RWPE2 (cell line): ENCODE data around the gene NPHP4.

Experiments used
- ATAC-seq: fragments of 200-7000 bp; cut with Tn5 transposase; 3 replicates; pipeline ENCODE4 v1.9.1; 2021; ENCODE audit warnings: low read depth
- DNase-seq: peaks from one replicate; pipeline ENCODE4 v3.0.0-alpha.2; 2020; ENCODE audit warnings: low spot score
- H3K27ac ChIP-seq: fragments of 450-650 bp; 2 replicates; pipeline ENCODE4 v1.5.1; 2017; ENCODE audit warnings: mild to moderate bottlenecking; ENCODE audit not compliant: poor library complexity, severe bottlenecking
- H3K27me3 ChIP-seq: fragments of 250-450 bp; sonication (Bioruptor Pico); 2 replicates; pipeline ENCODE4 v1.5.1; 2021; ENCODE audit warnings: mild to moderate bottlenecking, moderate library complexity; ENCODE audit not compliant: insufficient read depth, poor library complexity, severe bottlenecking
- H3K36me3 ChIP-seq: fragments of 250-450 bp; sonication (Bioruptor Pico); 2 replicates; pipeline ENCODE4 v1.5.1; 2020; ENCODE audit warnings: low read depth, mild to moderate bottlenecking, moderate library complexity
- H3K4me1 ChIP-seq: fragments of 250-450 bp; sonication (Bioruptor Pico); 2 replicates; pipeline ENCODE4 v1.5.1; 2021; ENCODE audit warnings: mild to moderate bottlenecking, moderate library complexity; ENCODE audit not compliant: insufficient read depth, poor library complexity, severe bottlenecking
- H3K4me3 ChIP-seq: fragments of 250-450 bp; sonication (Bioruptor Pico); 2 replicates; pipeline ENCODE4 v1.5.1; 2021; ENCODE audit warnings: mild to moderate bottlenecking, moderate library complexity; ENCODE audit not compliant: severe bottlenecking
- H3K9me3 ChIP-seq: fragments of 250-450 bp; sonication (Bioruptor Pico); 2 replicates; pipeline ENCODE4 v1.5.1; 2021; ENCODE audit warnings: mild to moderate bottlenecking, moderate library complexity; ENCODE audit not compliant: severe bottlenecking
- TF ChIP-seq, protein P1 (sequence below): fragments of 450-650 bp; IDR thresholded peaks from one replicate; pipeline ENCODE4 v1.5.1; 2017; ENCODE audit warnings: mild to moderate bottlenecking, moderate library complexity; ENCODE audit not compliant: poor library complexity, severe bottlenecking

NPHP4 gene

GRCh38 chr1:5883129-5884048, 108.8 kb downstream of the NPHP4 start:
- no peak for DNase-seq
- H3K4me3 ChIP-seq, result no peak overlapping the region
- no peaks in the 10 kb centered on the region for H3K9me3 ChIP-seq
- TF ChIP-seq, protein P1, sequence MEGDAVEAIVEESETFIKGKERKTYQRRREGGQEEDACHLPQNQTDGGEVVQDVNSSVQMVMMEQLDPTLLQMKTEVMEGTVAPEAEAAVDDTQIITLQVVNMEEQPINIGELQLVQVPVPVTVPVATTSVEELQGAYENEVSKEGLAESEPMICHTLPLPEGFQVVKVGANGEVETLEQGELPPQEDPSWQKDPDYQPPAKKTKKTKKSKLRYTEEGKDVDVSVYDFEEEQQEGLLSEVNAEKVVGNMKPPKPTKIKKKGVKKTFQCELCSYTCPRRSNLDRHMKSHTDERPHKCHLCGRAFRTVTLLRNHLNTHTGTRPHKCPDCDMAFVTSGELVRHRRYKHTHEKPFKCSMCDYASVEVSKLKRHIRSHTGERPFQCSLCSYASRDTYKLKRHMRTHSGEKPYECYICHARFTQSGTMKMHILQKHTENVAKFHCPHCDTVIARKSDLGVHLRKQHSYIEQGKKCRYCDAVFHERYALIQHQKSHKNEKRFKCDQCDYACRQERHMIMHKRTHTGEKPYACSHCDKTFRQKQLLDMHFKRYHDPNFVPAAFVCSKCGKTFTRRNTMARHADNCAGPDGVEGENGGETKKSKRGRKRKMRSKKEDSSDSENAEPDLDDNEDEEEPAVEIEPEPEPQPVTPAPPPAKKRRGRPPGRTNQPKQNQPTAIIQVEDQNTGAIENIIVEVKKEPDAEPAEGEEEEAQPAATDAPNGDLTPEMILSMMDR, result no peak
- no peaks in the 10 kb centered on the region for H3K27me3 ChIP-seq
- H3K27ac ChIP-seq, result no peak overlapping the region
- no peaks in the 10 kb centered on the region for H3K36me3 ChIP-seq
- ATAC-seq, result no peak
- no peaks in the 10 kb centered on the region for H3K4me1 ChIP-seq

DNA sequence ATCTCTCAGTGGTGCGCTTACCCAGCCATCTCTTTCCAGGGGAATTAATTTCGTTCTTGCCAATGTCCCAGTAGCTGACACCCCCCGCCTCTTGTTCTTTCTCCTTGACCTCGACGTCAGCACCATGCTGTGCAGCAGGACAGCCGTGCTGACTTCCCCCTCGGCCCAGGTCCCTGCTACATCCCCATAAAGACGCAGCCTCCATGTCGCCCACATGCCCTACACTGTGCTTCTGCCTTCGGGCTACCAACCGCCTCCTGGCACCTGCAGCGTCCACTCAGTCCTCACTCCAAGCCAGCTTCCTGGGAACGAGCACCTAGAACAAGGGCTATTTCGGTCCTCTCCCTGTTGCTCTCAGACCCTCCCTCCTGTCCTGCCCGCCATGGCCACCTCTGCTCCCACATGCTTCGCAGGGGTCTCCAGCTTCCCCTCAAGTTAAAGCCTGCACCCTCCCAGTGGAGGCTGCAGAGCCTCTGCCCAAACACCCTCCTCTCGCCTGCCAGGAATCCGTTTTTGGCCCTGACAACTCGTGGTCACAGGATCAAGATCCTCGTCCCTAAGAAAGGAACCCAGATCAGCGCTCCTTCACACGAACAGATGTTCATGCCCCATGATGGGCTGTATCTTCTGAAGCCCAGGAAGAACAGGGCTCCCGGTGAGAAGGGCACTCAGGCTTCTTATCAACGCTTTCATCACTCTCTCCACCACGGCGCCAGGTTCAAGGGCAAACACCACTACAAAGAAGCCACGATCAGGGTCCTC, 109.7 kb downstream of the NPHP4 start:
- Histone ChIP-seq H3K27me3 (no peaks in the 10 kb centered on the region), H3K27ac (no peak overlapping the region), H3K4me1 (no peaks in the 10 kb centered on the region), H3K9me3 (no peaks in the 10 kb centered on the region), H3K4me3 (no peak overlapping the region), H3K36me3 (no peaks in the 10 kb centered on the region)
- DNase-seq, result no peak
- TF ChIP-seq, protein P1, result no peak
- ATAC-seq, result no peak

DNA sequence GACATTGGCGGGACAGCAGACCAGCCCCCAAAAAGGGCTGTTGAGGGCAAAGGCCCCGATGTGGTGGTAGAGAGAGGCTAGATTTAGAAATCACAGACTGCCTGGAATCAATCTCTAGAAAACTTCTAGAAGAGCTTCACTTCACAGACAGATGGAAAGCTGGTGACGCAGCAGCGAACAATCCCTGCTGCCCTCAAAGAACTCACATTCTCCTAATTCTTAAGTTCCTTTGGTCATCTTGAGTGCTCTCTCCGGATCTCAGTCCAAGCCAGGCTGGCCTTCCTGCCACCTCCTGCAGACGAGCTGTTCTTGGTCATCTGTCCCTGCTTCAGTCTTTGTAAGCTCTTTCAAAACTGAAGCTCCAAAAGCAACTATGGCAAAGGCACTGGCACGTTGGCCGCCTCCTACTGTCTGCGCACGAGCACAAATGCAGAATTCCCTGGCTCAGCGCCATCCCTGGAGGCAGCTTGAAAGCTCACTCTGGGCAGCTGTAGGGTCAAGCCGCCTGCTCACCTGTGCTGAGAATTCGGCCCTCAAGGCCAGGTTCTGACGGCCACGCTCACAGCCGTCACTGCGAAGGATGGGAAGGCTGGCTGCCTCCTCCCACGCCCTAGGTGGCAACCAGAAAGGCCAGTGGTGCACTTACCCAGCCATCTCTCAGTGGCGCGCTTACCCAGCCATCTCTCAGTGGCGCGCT, 110.6 kb downstream of the NPHP4 start:
- DNase-seq (no peak), ATAC-seq (no peak)
- no peak overlapping the region for H3K27ac ChIP-seq
- TF ChIP-seq, protein P1, result no peak
- no peaks in the 10 kb centered on the region for H3K27me3 ChIP-seq
- no peaks in the 10 kb centered on the region for H3K36me3 ChIP-seq
- H3K9me3 ChIP-seq, result no peaks in the 10 kb centered on the region
- H3K4me1 ChIP-seq, result no peaks in the 10 kb centered on the region
- no peak overlapping the region for H3K4me3 ChIP-seq

- ATAC-seq (no peak), DNase-seq (no peak)
- H3K27ac ChIP-seq, result no peak overlapping the region
- H3K27me3 ChIP-seq, result no peaks in the 10 kb centered on the region
- H3K9me3 ChIP-seq, result no peaks in the 10 kb centered on the region
- H3K36me3 ChIP-seq, result no peaks in the 10 kb centered on the region
- no peak overlapping the region for H3K4me3 ChIP-seq
- TF ChIP-seq, protein P1, result no peak
- H3K4me1 ChIP-seq, result no peaks in the 10 kb centered on the region
These were observed 111.4 kb downstream of the NPHP4 start for GRCh38 chr1:5880630-5881405.
